GM06990 (cell line): ENCODE data around the gene YLPM1.

Source experiments
- DNase-seq: peaks from one replicate; pipeline ENCODE4 v3.0.0-alpha.2; 2011; ENCODE audit not compliant: insufficient read length; ENCODE audit errors: extremely low read depth
- H3K27me3 ChIP-seq: replicated peaks from 2 replicates; pipeline ENCODE4 v1.6.0; 2011; ENCODE audit warnings: low read length; ENCODE audit not compliant: control insufficient read depth, insufficient read depth
- H3K36me3 ChIP-seq: 2 replicates; pipeline ENCODE4 v1.5.1; 2011; ENCODE audit warnings: low read length; ENCODE audit not compliant: control insufficient read depth, insufficient read depth
- H3K4me3 ChIP-seq: replicated peaks from 2 replicates; pipeline ENCODE4 v1.5.1; 2011; ENCODE audit warnings: low read depth, mild to moderate bottlenecking, control low read depth, low read length
- CTCF ChIP-seq: IDR thresholded peaks from 2 replicates; pipeline ENCODE4 v1.5.1; 2011; ENCODE audit warnings: low read length, control low read depth, mild to moderate bottlenecking, inconsistent platforms; ENCODE audit not compliant: insufficient read depth, poor library complexity, severe bottlenecking

YLPM1 gene

GRCh38 chr14:74826574-74826973, 63.5 kb downstream of the YLPM1 start:
- Histone ChIP-seq H3K4me3 (no peak overlapping the region), H3K36me3 (peaks cover 10% of the 10 kb centered on the region)

GRCh38 chr14:74829251-74829650, 66.1 kb downstream of the YLPM1 start:
- DNase-seq: no peak
- Histone ChIP-seq H3K27me3 (no peaks in the 10 kb centered on the region), H3K36me3 (peaks cover 10% of the 10 kb centered on the region), H3K4me3 (no peak overlapping the region)
- TF ChIP-seq CTCF: no peak

More at GRCh38 chr14:74826574-74826973, 63.5 kb downstream of the YLPM1 start:
- DNase-seq: no peak
- TF ChIP-seq CTCF: no peak
- no peaks in the 10 kb centered on the region for H3K27me3 ChIP-seq

GRCh38 chr14:74832849-74833248, 69.7 kb downstream of the YLPM1 start:
- no peak for TF ChIP-seq CTCF
- DNase-seq: no peak
- H3K36me3 ChIP-seq: peaks cover 7% of the 10 kb centered on the region
- H3K27me3 ChIP-seq: no peaks in the 10 kb centered on the region
- H3K4me3 ChIP-seq: no peak overlapping the region

- Histone ChIP-seq H3K27me3 (no peaks in the 10 kb centered on the region), H3K4me3 (no peak overlapping the region), H3K36me3 (peaks cover 2% of the 10 kb centered on the region; the same call in 1 of the 2 replicates)
- TF ChIP-seq CTCF: no peak
- DNase-seq: no peak
These were observed 71.7 kb downstream of the YLPM1 start for GRCh38 chr14:74834692-74835392.

GRCh38 chr14:74835645-74836250, 72.6 kb downstream of the YLPM1 start:
- no peaks in the 10 kb centered on the region for H3K27me3 ChIP-seq
- DNase-seq: no peak
- no peaks in the 10 kb centered on the region for H3K36me3 ChIP-seq
- no peak for TF ChIP-seq CTCF
- H3K4me3 ChIP-seq: no peak overlapping the region
